ENCODE results near the gene ANKRD37.

DNA sequence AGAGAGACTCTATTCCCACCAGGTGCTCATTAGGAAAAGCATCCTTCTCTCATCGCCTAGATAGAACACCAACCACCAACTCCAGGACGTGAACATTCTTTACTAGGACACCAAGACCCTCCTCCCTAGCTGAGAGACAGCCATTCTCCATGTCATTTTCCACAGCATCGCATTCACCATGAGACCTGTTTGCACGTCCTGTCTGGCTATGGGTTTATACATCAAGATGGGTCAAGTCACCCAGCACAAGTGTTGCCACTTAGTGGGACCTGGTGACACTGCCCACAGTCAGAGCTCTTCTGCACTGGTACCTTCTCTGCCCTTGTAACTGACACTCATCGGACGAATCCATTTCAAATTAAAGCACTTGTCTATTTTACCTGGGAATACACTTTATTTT, 18.4 kb upstream of the ANKRD37 start:
- TF ChIP-seq CTCF (IDR thresholded peaks at IDR 0.05): no peak
- no peak for TF ChIP-seq POLR2A (IDR thresholded peaks at IDR 0.05)

All from stomach (tissue), 4 donors.